Stimulated activated CD4-positive, alpha-beta T cell treated with anti-CD3 and anti-CD28 coated beads, Interleukin-2, amount 100 ng/mL, for 48 hours (primary cell): ENCODE measurements around the gene LMNB1.
"Not testable (repeated sequence)": the region's sequence is repeated elsewhere in the genome, so short reads cannot be mapped to it uniquely, and the experiment has no call there.

Source experiments
- DNase-seq, 2 donors: peaks; one replicate each; pipeline ENCODE4 v3.0.0-alpha.2; 2020

The LMNB1 gene

GRCh38 chr5:126776499-126777256 is at the start of gene LMNB1:
LMNB1 (plus strand) TSS chr5:126777136; CDS start chr5:126777509, 373 bp downstream.
- DNase-seq: peak; percentile 90 to 93

DNA sequence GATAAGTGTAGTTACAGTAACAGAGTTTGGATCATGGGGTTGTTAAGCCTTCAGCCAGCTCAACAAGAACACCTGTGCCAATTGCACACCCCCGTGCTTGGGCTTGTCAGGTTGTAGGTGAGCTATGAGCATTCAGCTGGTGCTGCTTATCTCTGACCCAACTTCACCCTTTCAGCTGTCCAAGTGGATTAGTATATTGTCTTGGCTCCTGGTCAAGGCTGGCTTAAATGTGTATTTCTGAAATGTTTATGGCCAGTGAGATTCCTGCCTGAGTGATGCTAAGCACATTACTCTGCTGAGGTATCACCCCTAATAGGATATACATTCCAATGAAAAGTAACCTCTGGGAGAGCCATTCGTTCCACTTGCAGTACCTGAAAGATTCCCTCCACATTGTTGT is 44.2 kb upstream of the LMNB1 start:
- no peak for DNase-seq

GRCh38 chr5:126734573-126734972 is 42.4 kb upstream of the LMNB1 start:
- DNase-seq: not testable (repeated sequence)

GRCh38 chr5:126736141-126736540 is 40.8 kb upstream of the LMNB1 start:
- DNase-seq: no peak

DNA sequence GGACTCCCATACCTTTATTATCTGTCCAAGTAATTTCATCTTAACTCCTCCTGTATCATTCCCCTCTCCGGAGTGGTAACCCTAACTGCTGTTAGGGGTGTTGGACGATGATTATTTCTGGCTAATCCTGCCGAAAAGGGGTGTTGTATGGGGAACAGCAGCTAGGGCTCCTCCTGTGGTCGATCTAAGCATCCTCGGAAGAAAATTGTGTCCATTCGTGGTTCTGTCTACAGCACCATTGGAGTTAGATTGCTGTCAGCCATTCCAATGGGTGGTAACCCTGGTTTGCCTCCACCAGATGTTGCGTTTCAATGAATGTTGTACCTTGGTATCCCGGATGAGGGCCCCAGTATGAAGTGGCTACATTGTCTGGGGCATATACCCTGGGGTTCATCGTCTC is 35.6 kb upstream of the LMNB1 start:
- no peak for DNase-seq

DNA sequence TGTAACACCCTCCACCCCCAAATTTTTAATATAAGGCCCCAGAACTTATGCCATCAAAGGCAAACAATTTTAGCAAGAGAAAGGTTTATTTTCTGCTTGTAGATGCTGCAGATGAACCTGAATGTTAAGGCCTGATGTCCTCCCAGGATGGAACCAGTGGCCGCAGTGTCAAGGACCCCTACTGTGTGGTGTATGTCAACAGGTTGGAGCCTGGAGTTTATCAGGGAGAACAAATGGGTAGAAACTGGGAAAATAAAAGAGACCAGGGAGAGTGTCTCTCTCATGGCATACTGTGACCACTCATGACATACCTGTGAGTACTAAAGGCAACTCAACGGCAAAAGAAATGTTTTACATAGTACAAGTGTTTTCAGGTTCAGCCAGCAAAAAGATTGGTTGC is 34.5 kb upstream of the LMNB1 start:
- DNase-seq: no peak

- no peak for DNase-seq
These were observed 32.1 kb upstream of the LMNB1 start for GRCh38 chr5:126744836-126745235.

DNA sequence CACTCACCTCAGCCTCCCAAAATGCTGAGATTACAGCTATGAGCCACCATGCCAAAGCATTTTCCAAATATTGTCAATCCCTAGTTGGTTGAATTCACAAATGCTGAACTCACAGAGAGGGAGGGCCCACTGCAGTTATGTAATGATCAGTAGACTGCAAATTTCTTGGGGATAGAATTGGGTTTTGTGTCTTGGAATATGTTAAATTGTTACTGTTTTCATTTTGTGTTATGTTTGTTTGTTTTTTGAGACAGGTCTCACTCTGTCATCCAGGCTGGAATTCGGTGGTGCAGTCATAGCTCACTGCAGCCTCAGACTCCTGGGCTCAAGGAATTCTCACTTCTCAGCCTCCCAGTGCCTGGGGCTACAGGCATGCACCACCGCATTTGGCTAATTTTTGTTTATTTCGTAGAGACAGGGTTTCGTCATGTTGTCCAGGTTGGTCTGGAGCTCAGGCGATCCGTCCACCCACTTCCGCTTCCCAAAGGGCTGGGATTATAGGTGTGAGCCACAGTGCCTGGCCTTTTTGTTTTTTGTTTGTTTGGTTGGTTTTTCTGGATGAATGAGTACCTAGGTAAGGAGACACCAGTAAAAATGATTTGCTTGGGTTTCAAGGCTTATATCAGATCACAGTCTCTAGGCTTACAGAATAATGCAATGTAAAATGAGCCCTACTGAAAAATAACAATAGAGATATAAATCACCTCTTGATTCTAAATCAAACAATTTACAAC is 31.5 kb upstream of the LMNB1 start:
- DNase-seq: no peak

DNA sequence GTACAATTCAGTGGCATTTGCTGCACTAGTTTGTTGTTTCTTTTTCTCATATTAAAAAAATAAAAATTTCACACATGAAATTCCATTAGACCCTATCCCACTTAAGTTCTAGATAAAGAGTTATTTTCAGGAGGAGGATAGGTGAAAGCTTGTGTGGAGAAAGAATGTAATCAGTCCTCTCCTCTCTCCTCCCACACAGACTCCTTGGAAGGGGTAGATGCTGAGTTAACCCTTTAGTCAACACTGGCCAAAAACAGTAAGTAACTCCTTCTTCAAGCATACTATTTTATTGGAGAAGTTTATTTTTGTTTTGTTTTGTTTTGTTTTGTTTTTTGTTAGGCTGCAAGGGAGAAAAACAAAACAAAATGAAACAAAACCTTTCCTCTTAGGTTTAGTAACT is 30.6 kb upstream of the LMNB1 start:
- DNase-seq: no peak

- no peak for DNase-seq
These were observed 24.7 kb upstream of the LMNB1 start for GRCh38 chr5:126752081-126752785.

- no peak for DNase-seq
These were observed 23.7 kb upstream of the LMNB1 start for GRCh38 chr5:126753227-126753626.

GRCh38 chr5:126754609-126755008 is 22.3 kb upstream of the LMNB1 start:
- no peak for DNase-seq

GRCh38 chr5:126755593-126755992 is 21.3 kb upstream of the LMNB1 start:
- no peak for DNase-seq

DNA sequence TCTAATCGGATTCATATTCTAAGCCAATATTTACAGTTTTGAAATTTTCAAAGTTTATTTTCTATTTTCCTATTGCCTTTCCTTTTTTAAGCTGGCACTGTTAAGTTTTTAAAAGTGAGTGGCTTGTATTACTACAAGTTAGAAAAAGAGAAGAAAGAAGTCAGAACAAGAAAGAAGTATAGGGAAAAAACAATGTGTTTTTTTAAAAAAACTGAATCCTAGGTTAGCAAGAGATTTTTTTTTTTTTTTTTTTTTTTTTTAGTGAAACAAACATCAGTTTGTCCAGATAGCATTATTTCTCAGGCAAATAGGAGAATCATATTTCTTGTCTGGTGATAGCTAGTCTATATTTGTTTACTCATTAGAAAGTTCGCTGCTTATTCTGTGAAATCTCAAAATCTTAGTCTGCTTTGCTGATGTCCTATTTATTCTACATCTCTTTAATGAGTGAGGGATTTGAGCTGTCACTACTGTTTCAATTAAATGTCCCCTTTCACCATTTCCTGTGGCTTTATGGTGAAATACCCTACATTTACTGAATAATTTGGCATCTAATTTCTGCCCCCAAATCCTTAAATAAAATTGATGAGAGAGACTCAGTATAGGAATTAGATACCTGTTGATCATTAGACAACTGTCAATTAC is 19.1 kb upstream of the LMNB1 start:
- no peak for DNase-seq

GRCh38 chr5:126763371-126763770 is 13.6 kb upstream of the LMNB1 start:
- no peak for DNase-seq

DNA sequence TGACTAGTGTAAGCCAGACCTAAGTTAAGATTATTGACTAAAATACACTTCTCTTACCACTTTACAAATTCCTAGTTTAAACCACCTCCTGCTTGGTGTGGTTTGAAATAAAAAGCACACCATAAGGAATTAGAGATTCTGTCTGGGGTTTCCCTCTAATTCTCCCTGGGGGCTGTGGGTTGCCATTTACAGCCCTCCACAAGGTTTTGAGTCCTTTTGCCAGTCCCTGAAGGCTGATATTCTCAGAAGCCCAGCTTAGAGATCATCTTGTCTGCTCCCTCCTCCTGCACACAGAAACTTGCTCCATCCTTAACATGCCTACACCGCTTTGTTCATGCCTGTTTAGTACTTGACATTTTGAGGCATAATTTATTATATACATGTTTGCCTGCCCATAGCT is 7.2 kb upstream of the LMNB1 start:
- no peak for DNase-seq

DNA sequence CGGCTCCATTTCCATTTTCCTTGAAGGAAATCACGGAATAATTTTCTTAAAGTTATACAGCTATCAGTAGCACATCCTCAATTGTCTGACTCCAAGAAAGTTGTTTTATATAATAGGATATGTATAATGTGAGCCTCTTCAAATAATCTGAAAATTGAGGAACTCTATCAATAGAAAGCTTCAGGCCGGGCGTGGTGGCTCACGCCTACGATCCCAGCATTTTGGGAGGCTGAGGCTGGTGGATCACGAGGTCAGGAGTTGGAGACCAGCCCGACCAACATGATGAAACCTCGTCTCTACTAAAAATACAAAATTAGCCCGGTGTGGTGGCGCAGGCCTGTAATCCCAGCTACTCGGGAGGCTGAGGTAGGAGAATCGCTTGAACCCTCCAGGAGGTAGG is 3.4 kb upstream of the LMNB1 start:
- DNase-seq: not testable (repeated sequence)

DNA sequence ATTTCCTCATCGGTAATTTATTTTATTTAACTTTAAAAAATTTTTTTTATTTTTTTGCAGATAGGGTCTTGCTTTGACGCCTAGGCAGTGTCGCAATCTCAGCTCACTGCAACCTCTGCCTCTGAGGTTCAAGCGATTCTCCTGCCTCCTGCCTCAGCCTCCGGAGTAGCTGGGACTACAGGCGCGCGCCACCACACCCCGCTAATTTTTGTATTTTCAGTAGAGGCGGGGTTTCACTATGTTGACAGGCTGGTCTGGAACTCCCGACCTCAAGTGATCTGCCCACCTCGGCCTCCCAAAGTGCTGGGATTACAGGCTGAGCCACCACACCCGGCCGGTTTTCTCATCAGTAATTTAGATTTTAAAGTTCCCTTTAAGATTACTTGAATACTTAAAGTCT is 2.3 kb upstream of the LMNB1 start:
- not testable (repeated sequence) for DNase-seq

GRCh38 chr5:126777257-126777974 is 480 bp downstream of the LMNB1 start:
- DNase-seq: peak; percentile 33 to 43

DNA sequence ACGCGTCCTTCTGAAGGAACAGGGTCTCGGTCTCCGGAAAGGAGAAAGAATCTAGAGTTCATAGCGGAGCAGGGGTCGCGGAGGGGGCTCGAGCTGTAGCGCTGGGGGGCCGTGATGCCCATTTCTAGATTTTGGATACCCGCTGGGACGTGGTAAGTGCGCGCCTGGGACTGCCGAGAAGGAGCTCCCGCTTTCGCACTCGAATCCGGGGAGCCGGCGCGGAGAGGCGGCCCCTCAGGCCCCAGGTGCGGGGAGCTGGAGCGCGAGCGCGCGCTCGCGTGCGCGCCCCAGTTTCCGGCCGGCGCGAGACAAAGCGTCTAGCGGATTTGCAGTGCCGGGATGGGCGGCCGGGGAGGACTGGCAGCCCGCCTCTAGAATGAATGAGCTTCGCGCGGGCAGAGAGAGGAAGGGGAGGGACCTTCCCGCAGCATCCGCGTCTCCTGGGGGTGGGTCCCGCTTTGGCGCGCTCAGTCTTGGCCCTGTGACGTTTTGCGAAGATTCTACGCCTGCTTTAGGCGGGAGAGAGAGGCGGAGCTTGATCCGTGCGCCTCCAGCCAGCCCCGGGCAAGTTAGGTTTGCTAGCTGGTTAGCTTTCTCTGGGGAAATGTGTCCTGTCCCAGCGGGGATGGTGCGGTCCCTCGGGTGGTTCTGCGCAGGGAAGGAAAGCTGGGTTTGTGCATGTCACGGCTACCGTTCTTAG is 1.2 kb downstream of the LMNB1 start:
- DNase-seq: peak; percentile 88 to 90

DNA sequence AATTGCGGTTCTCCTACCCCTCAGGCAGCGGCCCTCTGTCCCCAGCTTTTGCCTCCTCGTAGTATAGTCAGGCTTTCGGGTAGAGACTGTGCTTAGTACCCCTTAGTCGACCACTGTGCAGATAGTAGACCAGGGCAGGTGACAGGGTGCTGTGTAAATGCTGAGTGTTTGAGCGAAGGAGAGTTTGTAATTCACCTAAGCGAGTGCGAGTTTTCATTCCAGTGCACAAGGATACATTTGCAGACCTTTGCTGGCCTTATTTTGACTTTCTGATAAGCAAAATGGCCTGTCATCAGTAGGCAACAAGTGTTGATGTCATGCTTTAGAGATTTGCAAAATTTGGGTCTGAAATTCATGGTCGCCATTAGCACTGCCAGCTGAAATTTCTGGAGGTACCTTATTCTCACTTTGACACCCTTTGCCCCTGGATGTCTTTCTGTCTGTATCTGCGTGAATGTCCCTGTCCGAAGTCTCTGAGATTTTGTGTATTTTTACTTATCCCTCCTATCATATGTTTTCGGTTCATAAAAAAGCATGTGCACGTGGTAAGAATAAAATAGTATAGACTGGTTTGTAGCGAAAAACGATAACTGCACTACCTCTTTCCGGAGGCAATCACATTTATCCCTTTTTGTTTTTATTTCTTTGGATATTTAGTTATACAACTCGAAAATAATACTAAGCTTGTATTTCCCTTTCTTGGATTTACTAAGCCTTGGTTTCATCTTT is 1.9 kb downstream of the LMNB1 start:
- DNase-seq: no peak
